MCF 10A (cell line): ENCODE data around the gene APOB. TPM values are rescaled to one million over a fixed set of nuclear protein-coding genes. Genes with fewer than 3 reads are reported as not detected.

Experiments
- Bru-seq: library from RNA; stranded (reverse); fragments of 400-500 nt; gene quantifications from one replicate; lab custom pipeline; 2021; lab: Mats Ljungman, UMichigan
- BruChase-seq, 2 experiments: library from RNA; stranded (reverse); fragments of 400-500 nt; gene quantifications; one replicate each; lab custom pipeline; 2021; lab: Mats Ljungman, UMichigan
- BruUV-seq: library from RNA; stranded (reverse); fragments of 400-500 nt; replicated peaks from 2 replicates; lab custom pipeline; 2021; lab: Mats Ljungman, UMichigan
- CTCF ChIA-PET: fragments of 300-600 bp; sonication (Branson Sonifier 250); formaldehyde crosslinking; extraction: SDS; loops from one replicate; lab custom pipeline; 2021; ENCODE audit warnings: antibody characterized with exemption, inconsistent platforms; lab: Yijun Ruan, JAX
- POLR2A ChIA-PET: fragments of 300-600, 350-650 bp; sonication (Branson Sonifier 250); formaldehyde crosslinking; extraction: SDS; loops from one replicate; lab custom pipeline; 2020; ENCODE audit warnings: antibody characterized with exemption, inconsistent platforms; lab: Yijun Ruan, JAX
- DNase-seq: peaks from one replicate; pipeline ENCODE4 v3.0.0-alpha.2; 2018; ENCODE audit not compliant: unreplicated experiment
- H3K27ac Mint-ChIP-seq: one replicate; pipeline ENCODE4 v1.8.0; 2022; ENCODE audit warnings: mild to moderate bottlenecking, low read depth, mixed read lengths; ENCODE audit not compliant: unreplicated experiment
- H3K27me3 Mint-ChIP-seq: one replicate; pipeline ENCODE4 v1.8.0; 2022; ENCODE audit warnings: mixed read lengths; ENCODE audit not compliant: insufficient read depth, unreplicated experiment
- H3K36me3 Mint-ChIP-seq: one replicate; pipeline ENCODE4 v1.8.0; 2022; ENCODE audit warnings: mild to moderate bottlenecking, moderate library complexity, mixed read lengths; ENCODE audit not compliant: insufficient read depth, unreplicated experiment
- H3K4me1 Mint-ChIP-seq: one replicate; pipeline ENCODE4 v1.8.0; 2022; ENCODE audit warnings: mixed read lengths; ENCODE audit not compliant: insufficient read depth, unreplicated experiment
- H3K4me3 Mint-ChIP-seq: one replicate; pipeline ENCODE4 v1.8.0; 2022; ENCODE audit warnings: mild to moderate bottlenecking, moderate library complexity, mixed read lengths; ENCODE audit not compliant: unreplicated experiment
- H3K9me3 Mint-ChIP-seq: one replicate; pipeline ENCODE4 v1.8.0; 2022; ENCODE audit warnings: mixed read lengths; ENCODE audit not compliant: unreplicated experiment
- CTCF ChIP-seq: fragments of 200-600 bp; IDR thresholded peaks from one replicate; pipeline ENCODE4 v1.8.0; 2022; ENCODE audit warnings: antibody characterized with exemption, mild to moderate bottlenecking; ENCODE audit not compliant: unreplicated experiment
- intact Hi-C: fragments of 100-400 bp; cut with micrococcal nuclease; formaldehyde crosslinking; loops from 2 replicates; pipeline ENCODE4 v1.14.1; 2022
- long read RNA-seq: library from polyadenylated mRNA; stranded (forward); transcript quantifications from one replicate; pipeline ENCODE4 v2.0.0, GENCODE V29; 2022
- total RNA-seq: library from RNA; stranded (reverse); gene quantifications from 2 replicates; pipeline ENCODE4 v1.2.3, GENCODE V29; 2022

Gene APOB
- total RNA-seq (0.05 TPM in 1 of 2 replicates, not detected in the other), Bru-seq, nascent RNA (not detected), BruChase-seq, experiment 1, labeled RNA remaining after a 6-hour chase (not detected), BruChase-seq, experiment 2, labeled RNA remaining after a 2-hour chase (not detected)
- long read RNA-seq: 0 reads

- Mint-ChIP-seq H3K27ac (no peak within 1 kb of the TSS), H3K27me3 (no peaks in the 10 kb centered on the region), H3K4me1 (peaks cover 6% of the 10 kb centered on the region), H3K4me3 (no peak within 1 kb of the TSS), H3K36me3 (no peaks in the 10 kb centered on the region), H3K9me3 (no peaks in the 10 kb centered on the region)
- no peak for TF ChIP-seq CTCF
- no TSS peak for BruUV-seq
- intact Hi-C loops: loop anchor here (1.0 kb wide), 1 partner anchor 74 kb away; no protein-coding TSS in a partner anchor
- ChIA-PET POLR2A (no interaction called here), CTCF (interaction anchor here (0.6 to 7.4 kb wide), 13 partner anchors 11 to 1797 kb away, joined by 3 to 110 read pairs (median 4); no protein-coding TSS in a partner anchor)
- no peak for DNase-seq
Observed at GRCh38 chr2:21043744-21044532, at the start of gene APOB. Gene APOB, minus strand, starts transcription at chr2:21044073. Its CDS starts 128 bp downstream, at chr2:21043945.

- H3K27ac Mint-ChIP-seq: no peak overlapping the region
- intact Hi-C loops: no loop called here
- no TSS peak for BruUV-seq
- TF ChIP-seq CTCF: no peak
- H3K4me3 Mint-ChIP-seq: no peak overlapping the region
- H3K36me3 Mint-ChIP-seq: no peaks in the 10 kb centered on the region
- no peaks in the 10 kb centered on the region for H3K9me3 Mint-ChIP-seq
- ChIA-PET CTCF (interaction anchor here (0.6 to 0.9 kb wide), 3 partner anchors 25 to 630 kb away, joined by 3 read pairs; no protein-coding TSS in a partner anchor), POLR2A (interaction anchor here (0.6 kb wide), 1 partner anchor 129 kb away, joined by 4 read pairs; no protein-coding TSS in a partner anchor)
- no peak for DNase-seq
- H3K27me3 Mint-ChIP-seq: peaks cover 72% of the 10 kb centered on the region
- no peaks in the 10 kb centered on the region for H3K4me1 Mint-ChIP-seq
Observed at GRCh38 chr2:21092308-21092869, 48.5 kb upstream of the APOB start.

- TF ChIP-seq CTCF: no peak
- no peaks in the 10 kb centered on the region for H3K9me3 Mint-ChIP-seq
- ChIA-PET CTCF (interaction anchor here (0.6 to 1.0 kb wide), 2 partner anchors 10 to 405 kb away, joined by 3 to 5 read pairs; no protein-coding TSS in a partner anchor), POLR2A (no interaction called here)
- no peak overlapping the region for H3K4me3 Mint-ChIP-seq
- intact Hi-C loops: no loop called here
- no peak overlapping the region for H3K27ac Mint-ChIP-seq
- H3K4me1 Mint-ChIP-seq: no peaks in the 10 kb centered on the region
- no peak for DNase-seq
- BruUV-seq: no TSS peak
- no peaks in the 10 kb centered on the region for H3K36me3 Mint-ChIP-seq
- H3K27me3 Mint-ChIP-seq: peaks cover 36% of the 10 kb centered on the region
Observed at GRCh38 chr2:21084401-21084800, 40.5 kb upstream of the APOB start.

- CTCF ChIA-PET: no interaction called here
- Mint-ChIP-seq H3K27ac (no peak overlapping the region), H3K36me3 (no peaks in the 10 kb centered on the region), H3K4me3 (no peak overlapping the region), H3K9me3 (no peaks in the 10 kb centered on the region), H3K27me3 (peaks cover 27% of the 10 kb centered on the region), H3K4me1 (no peaks in the 10 kb centered on the region)
- no TSS peak for BruUV-seq
- intact Hi-C loops: no loop called here
- DNase-seq: no peak
- TF ChIP-seq CTCF: no peak
- POLR2A ChIA-PET: no interaction called here
Observed at GRCh38 chr2:21083482-21083881, 39.6 kb upstream of the APOB start.
